ENCODE data around the gene VWA5B1. TPM values are rescaled to one million over a fixed set of nuclear protein-coding genes. Genes with fewer than 3 reads are reported as not detected.

The VWA5B1 gene, protein sequence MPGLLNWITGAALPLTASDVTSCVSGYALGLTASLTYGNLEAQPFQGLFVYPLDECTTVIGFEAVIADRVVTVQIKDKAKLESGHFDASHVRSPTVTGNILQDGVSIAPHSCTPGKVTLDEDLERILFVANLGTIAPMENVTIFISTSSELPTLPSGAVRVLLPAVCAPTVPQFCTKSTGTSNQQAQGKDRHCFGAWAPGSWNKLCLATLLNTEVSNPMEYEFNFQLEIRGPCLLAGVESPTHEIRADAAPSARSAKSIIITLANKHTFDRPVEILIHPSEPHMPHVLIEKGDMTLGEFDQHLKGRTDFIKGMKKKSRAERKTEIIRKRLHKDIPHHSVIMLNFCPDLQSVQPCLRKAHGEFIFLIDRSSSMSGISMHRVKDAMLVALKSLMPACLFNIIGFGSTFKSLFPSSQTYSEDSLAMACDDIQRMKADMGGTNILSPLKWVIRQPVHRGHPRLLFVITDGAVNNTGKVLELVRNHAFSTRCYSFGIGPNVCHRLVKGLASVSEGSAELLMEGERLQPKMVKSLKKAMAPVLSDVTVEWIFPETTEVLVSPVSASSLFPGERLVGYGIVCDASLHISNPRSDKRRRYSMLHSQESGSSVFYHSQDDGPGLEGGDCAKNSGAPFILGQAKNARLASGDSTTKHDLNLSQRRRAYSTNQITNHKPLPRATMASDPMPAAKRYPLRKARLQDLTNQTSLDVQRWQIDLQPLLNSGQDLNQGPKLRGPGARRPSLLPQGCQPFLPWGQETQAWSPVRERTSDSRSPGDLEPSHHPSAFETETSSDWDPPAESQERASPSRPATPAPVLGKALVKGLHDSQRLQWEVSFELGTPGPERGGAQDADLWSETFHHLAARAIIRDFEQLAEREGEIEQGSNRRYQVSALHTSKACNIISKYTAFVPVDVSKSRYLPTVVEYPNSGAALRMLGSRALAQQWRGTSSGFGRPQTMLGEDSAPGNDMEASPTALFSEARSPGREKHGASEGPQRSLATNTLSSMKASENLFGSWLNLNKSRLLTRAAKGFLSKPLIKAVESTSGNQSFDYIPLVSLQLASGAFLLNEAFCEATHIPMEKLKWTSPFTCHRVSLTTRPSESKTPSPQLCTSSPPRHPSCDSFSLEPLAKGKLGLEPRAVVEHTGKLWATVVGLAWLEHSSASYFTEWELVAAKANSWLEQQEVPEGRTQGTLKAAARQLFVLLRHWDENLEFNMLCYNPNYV
- not detected in 2 replicates for total RNA-seq

GRCh38 chr1:20290624-20291597 is at the start of gene VWA5B1:
Gene VWA5B1, plus strand, starts transcription at chr1:20290875. Its CDS starts 19,727 bp downstream, at chr1:20310602.

Other genes with a start within 250 kb of the VWA5B1 start
- gene PLA2G5, start 220.7 kb upstream of the VWA5B1 start, total RNA-seq = 0.56 TPM in 1 of 2 replicates, not detected in the other
- not detected in 2 replicates for gene PLA2G2D, start 171.3 kb upstream of the VWA5B1 start, total RNA-seq
- gene PLA2G2F, start 151.6 kb upstream of the VWA5B1 start, total RNA-seq = not detected in 2 replicates
- under 0.01 and 0.28 TPM in 2 replicates for gene UBXN10, start 104.8 kb upstream of the VWA5B1 start, total RNA-seq
- not detected in 2 replicates for gene PLA2G2C, start 104.4 kb upstream of the VWA5B1 start, total RNA-seq
- gene CAMK2N1, start 195.3 kb downstream of the VWA5B1 start, total RNA-seq = 5.1 and 8.6 TPM in 2 replicates
- gene MUL1, start 217.3 kb downstream of the VWA5B1 start, total RNA-seq = 22.6 and 31.2 TPM in 2 replicates